Measurements from ENCODE around the gene BDH1. TPM values are rescaled to one million over a fixed set of nuclear protein-coding genes. Genes with fewer than 3 reads are reported as not detected.
A peak's percentile ranks its signal among the peaks of the same experiment; 100 is the strongest.

The BDH1 gene
- total RNA-seq, 1 donor from 2014 or later, result 7.2 TPM

DNA sequence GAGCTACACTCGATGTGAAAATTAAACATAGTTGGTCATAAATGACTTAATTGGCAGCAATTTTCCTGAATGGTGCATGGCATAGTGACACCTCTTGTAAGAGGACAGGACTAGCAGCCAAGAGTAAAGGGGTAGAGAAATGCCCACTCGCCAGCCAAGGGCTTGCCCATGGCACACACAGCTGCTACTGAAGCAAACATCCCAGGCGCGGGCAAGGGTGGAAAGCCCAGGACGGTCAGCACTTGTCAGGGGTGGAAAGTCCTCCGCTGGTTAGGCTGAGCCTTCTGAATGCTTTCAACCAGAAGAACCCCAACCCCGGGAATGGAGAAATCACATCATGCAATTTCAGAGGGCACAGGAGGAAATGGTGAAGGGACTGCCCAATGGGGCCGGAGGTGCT, 31.6 kb downstream of the BDH1 start:
- DNase-seq (ENCODE audit: low read depth), result no peak
- no peak for TF ChIP-seq CTCF (conservative IDR thresholded peaks at IDR 0.05; ENCODE audit: low read depth, low read length)
- H3K4me3 ChIP-seq (ENCODE audit: low read depth, low read length), result no peak overlapping the region

- DNase-seq (ENCODE audit: low read depth), result no peak
- TF ChIP-seq CTCF (conservative IDR thresholded peaks at IDR 0.05; ENCODE audit: low read depth, low read length), result no peak
- no peak overlapping the region for H3K4me3 ChIP-seq (ENCODE audit: low read depth, low read length)
Measured at GRCh38 chr3:197523526-197523925, 32.2 kb downstream of the BDH1 start.

GRCh38 chr3:197522881-197523441, 32.8 kb downstream of the BDH1 start:
- TF ChIP-seq CTCF (conservative IDR thresholded peaks at IDR 0.05; ENCODE audit: low read depth, low read length), result no peak
- no peak overlapping the region for H3K4me3 ChIP-seq (ENCODE audit: low read depth, low read length)
- DNase-seq (ENCODE audit: low read depth), result no peak

DNA sequence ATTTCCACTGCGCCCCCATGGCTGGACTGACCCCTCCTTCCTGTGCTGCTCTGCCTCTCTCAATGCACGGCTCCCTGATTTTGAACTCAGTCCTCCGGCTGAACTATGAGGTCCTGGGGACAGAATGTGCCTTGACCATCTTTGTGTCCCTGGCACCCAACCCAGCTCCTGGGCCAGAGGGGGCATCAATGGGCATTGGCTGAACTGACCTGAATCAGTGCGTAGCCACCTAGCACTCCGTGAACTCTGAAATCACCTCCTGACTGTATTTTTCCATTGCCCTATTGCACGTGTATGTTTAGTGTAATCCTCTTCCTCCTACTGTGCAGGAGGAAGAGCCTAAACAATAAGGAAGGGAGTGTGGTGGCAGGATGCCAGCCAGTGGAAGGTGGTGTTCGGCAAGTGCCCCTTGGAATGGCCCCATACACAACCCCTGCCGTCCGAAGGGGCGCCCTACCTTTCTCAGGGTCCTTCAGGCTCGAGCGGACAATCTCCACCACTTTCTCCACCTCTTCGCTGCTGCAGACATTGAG, 33.5 kb downstream of the BDH1 start:
- no peak for TF ChIP-seq CTCF (conservative IDR thresholded peaks at IDR 0.05; ENCODE audit: low read depth, low read length)
- no peak overlapping the region for H3K4me3 ChIP-seq (ENCODE audit: low read depth, low read length)
- no peak for DNase-seq (ENCODE audit: low read depth)

DNA sequence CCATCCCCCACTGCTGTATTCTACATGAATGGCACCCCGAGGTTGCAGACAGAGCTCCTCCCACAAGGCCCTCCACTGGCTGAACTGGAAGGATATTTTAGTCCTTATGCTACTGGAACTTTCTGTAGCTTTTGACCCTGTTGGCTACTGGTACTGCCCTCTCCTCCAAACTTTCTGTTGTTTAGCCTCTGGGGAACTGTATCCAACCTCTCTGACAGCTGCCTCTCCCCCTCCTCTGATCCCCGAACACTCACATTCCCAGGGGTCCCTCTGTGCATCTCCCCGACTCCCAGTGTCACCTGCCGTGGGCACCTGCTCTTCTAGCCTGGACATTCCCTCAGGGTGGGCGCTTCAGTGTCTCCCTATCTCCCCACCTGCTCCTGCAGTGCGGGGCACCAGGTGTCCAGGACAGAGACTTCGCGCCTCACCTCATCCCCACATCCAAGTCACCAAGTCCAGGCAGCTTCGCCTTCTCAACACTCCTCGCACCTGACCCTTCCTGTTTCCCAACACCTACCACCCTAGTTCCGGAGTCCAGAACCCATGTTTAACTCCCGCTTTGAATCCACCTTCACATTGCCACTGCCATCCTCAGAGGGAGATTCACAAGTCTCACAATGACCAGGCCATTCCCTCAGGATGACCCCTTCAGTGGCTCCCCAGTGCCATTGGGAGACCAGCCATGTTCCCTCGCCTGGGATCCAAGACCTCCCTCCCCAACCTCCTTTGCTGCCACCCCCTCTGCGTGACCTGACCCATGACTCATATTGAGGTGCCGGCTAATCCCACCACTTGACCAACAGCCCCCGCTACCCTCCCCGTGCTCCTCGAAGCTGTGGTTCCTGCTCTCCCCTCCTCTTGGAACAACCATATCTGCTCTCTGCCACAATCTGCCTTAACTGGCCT, 34.2 kb downstream of the BDH1 start:
- peak overlapping the region; percentile 45 for H3K4me3 ChIP-seq (ENCODE audit: low read depth, low read length)
- TF ChIP-seq CTCF (conservative IDR thresholded peaks at IDR 0.05; ENCODE audit: low read depth, low read length), result no peak
- no peak for DNase-seq (ENCODE audit: low read depth)

- DNase-seq (ENCODE audit: low read depth), result peak; percentile 76
- no peak for TF ChIP-seq CTCF (conservative IDR thresholded peaks at IDR 0.05; ENCODE audit: low read depth, low read length)
- peak overlapping the region; percentile 45 for H3K4me3 ChIP-seq (ENCODE audit: low read depth, low read length)
Measured at GRCh38 chr3:197520311-197521276, 35.2 kb downstream of the BDH1 start.

Data from epithelial cell of proximal tubule (primary cell).